NB4 (cell line): Measurements from ENCODE around the gene TIMM23.

Experiments
- CTCF ChIP-seq: IDR thresholded peaks from one replicate; pipeline ENCODE4 v1.5.1; 2012; ENCODE audit warnings: low read depth, low read length
- POLR2A ChIP-seq: IDR thresholded peaks from 2 replicates; pipeline ENCODE4 v1.6.1; 2011; ENCODE audit warnings: mild to moderate bottlenecking; ENCODE audit not compliant: insufficient read length; ENCODE audit errors: extremely low read depth

- TF ChIP-seq POLR2A (no peak), CTCF (no peak)
Measured at GRCh38 chr10:46019177-46019528, 46.9 kb downstream of the TIMM23 start.
